HCT116 (cell line): Measurements from ENCODE around the gene MT1G. TPM values are rescaled to one million over a fixed set of nuclear protein-coding genes. Genes with fewer than 3 reads are reported as not detected.

Experiments used
- ATAC-seq: fragments of 200-7000 bp; cut with Tn5 transposase; 2 replicates; pipeline ENCODE4 v1.9.1; 2020; ENCODE audit warnings: mild to moderate bottlenecking, moderate library complexity
- BruUV-seq: library from RNA; stranded (reverse); fragments of 400-500 nt; replicated peaks from 2 replicates; lab custom pipeline; 2021; lab: Mats Ljungman, UMichigan
- CTCF ChIA-PET: fragments of 300-600 bp; sonication (Branson Sonifier 250); formaldehyde crosslinking; loops from one replicate; lab custom pipeline; 2021; ENCODE audit warnings: antibody characterized with exemption; lab: Charles Lee
- POLR2A ChIA-PET: fragments of 300-600, 350-600 bp; sonication (Branson Sonifier 250); formaldehyde crosslinking; loops from one replicate; lab custom pipeline; 2021; ENCODE audit warnings: antibody characterized with exemption; lab: Charles Lee
- RAD21 ChIA-PET, 2 experiments: fragments of 300-600 bp; sonication (Branson Sonifier 250); formaldehyde crosslinking; loops; one replicate each; lab custom pipeline; 2023; ENCODE audit warnings: low total read pairs in 2 of 2; ENCODE audit not compliant: uncharacterized antibody in 2 of 2, unreplicated experiment in 2 of 2, low non-redundant PET in 1 of 2; lab: Charles Lee
- DNase-seq: peaks from one replicate; pipeline ENCODE4 v3.0.0-alpha.2; 2010; ENCODE audit warnings: low read depth, low spot score
- H2AFZ ChIP-seq: fragments of 200-600 bp; shearing (Covaris generic), sonication (generic); 2 replicates; pipeline ENCODE4 v1.6.1; 2017; ENCODE audit warnings: low read depth, mixed run types, mixed read lengths, antibody characterized with exemption, low read length; ENCODE audit not compliant: poor library complexity, severe bottlenecking
- H3K27ac ChIP-seq: 2 replicates; pipeline ENCODE4 v1.5.1; 2012; ENCODE audit warnings: low read depth, low read length
- H3K27me3 ChIP-seq: fragments of 200-600 bp; sonication (generic); 2 replicates; pipeline ENCODE4 v1.6.1; 2016; ENCODE audit warnings: mixed run types, low read length, mixed read lengths; ENCODE audit not compliant: insufficient read depth
- H3K36me3 ChIP-seq, 2 experiments: fragments of 200-500 bp in 1 of 2; fragments of 200-600 bp in 1 of 2; sonication (Bioruptor generic) in 1 of 2; sonication (generic) in 1 of 2; 2 replicates each; pipeline versions ENCODE4 v1.5.1 to v1.6.1; 2014 to 2016; ENCODE audit warnings: low read length in 2 of 2, inconsistent platforms in 1 of 2, mixed read lengths in 1 of 2, mixed run types in 1 of 2; ENCODE audit not compliant: insufficient read depth in 2 of 2, control insufficient read depth in 1 of 2
- H3K4me1 ChIP-seq, 2 experiments: fragments of 200-600 bp in 1 of 2; sonication (generic) in 1 of 2; 2 replicates each; pipeline versions ENCODE4 v1.5.1 to v1.6.1; 2012 to 2017; ENCODE audit warnings: low read length in 2 of 2, inconsistent platforms in 1 of 2, mild to moderate bottlenecking in 1 of 2, mixed read lengths in 1 of 2, mixed run types in 1 of 2, moderate library complexity in 1 of 2; ENCODE audit not compliant: insufficient read depth in 2 of 2, control insufficient read depth in 1 of 2
- H3K4me2 ChIP-seq: fragments of 200-600 bp; sonication (generic); 2 replicates; pipeline ENCODE4 v1.6.1; 2017; ENCODE audit warnings: mixed run types, low read length, mixed read lengths
- H3K4me3 ChIP-seq, 2 experiments: fragments of 200-600 bp in 1 of 2; sonication (generic) in 1 of 2; replicated peaks in 1 of 2; 2 replicates each; pipeline ENCODE4 v1.5.1; 2011 to 2016; ENCODE audit warnings: low read length in 2 of 2, control low read depth in 1 of 2, low read depth in 1 of 2, mild to moderate bottlenecking in 1 of 2, mixed read lengths in 1 of 2, mixed run types in 1 of 2
- H3K79me2 ChIP-seq: fragments of 200-600 bp; sonication (generic); 2 replicates; pipeline ENCODE4 v1.6.1; 2017; ENCODE audit warnings: mild to moderate bottlenecking, mixed run types, low read length, moderate library complexity, mixed read lengths; ENCODE audit not compliant: insufficient read depth
- H3K9ac ChIP-seq: fragments of 200-600 bp; sonication (generic); 2 replicates; pipeline ENCODE4 v1.6.1; 2016; ENCODE audit warnings: low read length, mixed read lengths
- H3K9me2 ChIP-seq: fragments of 200-600 bp; sonication (generic), shearing (Covaris generic); 2 replicates; pipeline ENCODE4 v1.6.1; 2017; ENCODE audit warnings: mixed run types, mild to moderate bottlenecking, moderate library complexity; ENCODE audit not compliant: insufficient read depth
- H3K9me3 ChIP-seq, 2 experiments: fragments of 200-500 bp in 1 of 2; fragments of 200-600 bp in 1 of 2; sonication (Bioruptor generic) in 1 of 2; sonication (generic) in 1 of 2; 2 replicates each; pipeline ENCODE4 v1.6.1; 2014 to 2017; ENCODE audit warnings: low read length in 2 of 2, mixed read lengths in 2 of 2, inconsistent platforms in 1 of 2, low read depth in 1 of 2, mild to moderate bottlenecking in 1 of 2, mixed run types in 1 of 2, moderate library complexity in 1 of 2; ENCODE audit not compliant: control insufficient read depth in 1 of 2, insufficient read depth in 1 of 2
- H4K20me1 ChIP-seq: fragments of 200-600 bp; sonication (generic), shearing (Covaris generic); 2 replicates; pipeline ENCODE4 v1.6.1; 2017; ENCODE audit warnings: mixed run types, mild to moderate bottlenecking, moderate library complexity; ENCODE audit not compliant: insufficient read depth
- CBX3 ChIP-seq: IDR thresholded peaks from 2 replicates; pipeline ENCODE4 v1.6.1; 2012; ENCODE audit warnings: low read depth
- EZH2phosphoT487 ChIP-seq: fragments of 200-600 bp; IDR thresholded peaks from 2 replicates; pipeline ENCODE4 v1.6.1; 2018; ENCODE audit warnings: antibody characterized with exemption, borderline replicate concordance
- SIN3A ChIP-seq: IDR thresholded peaks from 2 replicates; pipeline ENCODE4 v1.6.1; 2012; ENCODE audit warnings: low read depth
- ZFX ChIP-seq: fragments of 450-650 bp; IDR thresholded peaks from 2 replicates; pipeline ENCODE4 v1.6.1; 2017
- intact Hi-C: fragments of 100-400 bp; cut with micrococcal nuclease; formaldehyde crosslinking; loops from 2 replicates; pipeline ENCODE4 v1.10.0; 2022
- total RNA-seq: library from RNA; stranded (reverse); gene quantifications from one replicate; pipeline ENCODE4 v1.2.1, GENCODE V29; 2021; ENCODE audit not compliant: unreplicated experiment
- TF ChIP-seq, protein P1 (sequence below): IDR thresholded peaks from 2 replicates; pipeline ENCODE4 v1.6.1; 2012
- TF ChIP-seq, protein P2 (sequence below): IDR thresholded peaks from 2 replicates; pipeline ENCODE4 v1.6.1; 2012; ENCODE audit warnings: low read depth

Gene MT1G
- total RNA-seq, 1 experiment from 2014 or later, result 1.2 TPM

DNA sequence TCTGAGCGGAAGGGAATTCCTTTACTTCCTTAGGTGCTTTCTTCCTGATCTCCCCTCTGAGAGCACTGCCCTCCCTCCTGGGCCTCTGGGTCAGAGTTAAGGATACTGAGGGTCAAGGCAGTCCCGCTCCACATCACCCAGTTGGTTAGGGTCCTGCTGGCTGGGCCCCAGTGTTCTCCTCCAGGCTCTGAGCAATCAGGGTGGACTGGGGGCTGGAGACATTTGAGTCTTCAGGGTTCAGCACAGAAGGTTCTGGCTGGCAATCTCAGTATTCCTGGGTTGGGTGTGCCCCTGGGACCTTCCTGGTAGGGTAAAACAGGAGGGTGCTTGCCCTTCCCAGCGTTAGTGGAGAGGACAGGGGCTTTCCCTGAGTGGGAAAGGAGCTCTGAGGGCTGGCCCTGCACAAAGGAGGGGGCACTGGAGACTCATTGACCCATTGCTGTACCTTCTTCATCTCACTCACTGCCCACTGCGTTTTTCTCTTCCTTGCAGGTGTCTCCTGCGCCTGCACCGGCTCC, 35.0 kb downstream of the MT1G start:
- H3K36me3 ChIP-seq, result no peaks in the 10 kb centered on the region
- POLR2A ChIA-PET, result interaction anchor here (1.0 kb wide), 1 partner anchor 7 kb away, joined by 3 read pairs; the partner anchor contains the start of gene MT1E
- no peaks in the 10 kb centered on the region for H3K79me2 ChIP-seq
- intact Hi-C loops, result no loop called here
- H3K27me3 ChIP-seq, result no peaks in the 10 kb centered on the region
- H3K9me3 ChIP-seq, result no peaks in the 10 kb centered on the region
- H3K4me1 ChIP-seq, result peaks cover 3 to 19% of the 10 kb centered on the region in 2 experiments; a peak in 3 of 4 replicates
- no peak overlapping the region for H3K4me2 ChIP-seq
- RAD21 ChIA-PET, result no interaction called here
- TF ChIP-seq, protein P1, sequence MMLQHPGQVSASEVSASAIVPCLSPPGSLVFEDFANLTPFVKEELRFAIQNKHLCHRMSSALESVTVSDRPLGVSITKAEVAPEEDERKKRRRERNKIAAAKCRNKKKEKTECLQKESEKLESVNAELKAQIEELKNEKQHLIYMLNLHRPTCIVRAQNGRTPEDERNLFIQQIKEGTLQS, result no peak
- TF ChIP-seq SIN3A (no peak), ZFX (no peak), CBX3 (no peak), EZH2phosphoT487 (no peak)
- TF ChIP-seq, protein P2, sequence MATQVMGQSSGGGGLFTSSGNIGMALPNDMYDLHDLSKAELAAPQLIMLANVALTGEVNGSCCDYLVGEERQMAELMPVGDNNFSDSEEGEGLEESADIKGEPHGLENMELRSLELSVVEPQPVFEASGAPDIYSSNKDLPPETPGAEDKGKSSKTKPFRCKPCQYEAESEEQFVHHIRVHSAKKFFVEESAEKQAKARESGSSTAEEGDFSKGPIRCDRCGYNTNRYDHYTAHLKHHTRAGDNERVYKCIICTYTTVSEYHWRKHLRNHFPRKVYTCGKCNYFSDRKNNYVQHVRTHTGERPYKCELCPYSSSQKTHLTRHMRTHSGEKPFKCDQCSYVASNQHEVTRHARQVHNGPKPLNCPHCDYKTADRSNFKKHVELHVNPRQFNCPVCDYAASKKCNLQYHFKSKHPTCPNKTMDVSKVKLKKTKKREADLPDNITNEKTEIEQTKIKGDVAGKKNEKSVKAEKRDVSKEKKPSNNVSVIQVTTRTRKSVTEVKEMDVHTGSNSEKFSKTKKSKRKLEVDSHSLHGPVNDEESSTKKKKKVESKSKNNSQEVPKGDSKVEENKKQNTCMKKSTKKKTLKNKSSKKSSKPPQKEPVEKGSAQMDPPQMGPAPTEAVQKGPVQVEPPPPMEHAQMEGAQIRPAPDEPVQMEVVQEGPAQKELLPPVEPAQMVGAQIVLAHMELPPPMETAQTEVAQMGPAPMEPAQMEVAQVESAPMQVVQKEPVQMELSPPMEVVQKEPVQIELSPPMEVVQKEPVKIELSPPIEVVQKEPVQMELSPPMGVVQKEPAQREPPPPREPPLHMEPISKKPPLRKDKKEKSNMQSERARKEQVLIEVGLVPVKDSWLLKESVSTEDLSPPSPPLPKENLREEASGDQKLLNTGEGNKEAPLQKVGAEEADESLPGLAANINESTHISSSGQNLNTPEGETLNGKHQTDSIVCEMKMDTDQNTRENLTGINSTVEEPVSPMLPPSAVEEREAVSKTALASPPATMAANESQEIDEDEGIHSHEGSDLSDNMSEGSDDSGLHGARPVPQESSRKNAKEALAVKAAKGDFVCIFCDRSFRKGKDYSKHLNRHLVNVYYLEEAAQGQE, result no peak
- TF ChIP-seq, all 23 proteins: peak for 0
- no peak overlapping the region for H3K27ac ChIP-seq
- no peak overlapping the region for H2AFZ ChIP-seq
- BruUV-seq, result no TSS peak
- DNase-seq (no peak), ATAC-seq (no peak)
- no peak overlapping the region for H3K9ac ChIP-seq
- H4K20me1 ChIP-seq, result no peaks in the 10 kb centered on the region
- CTCF ChIA-PET, result no interaction called here
- no peaks in the 10 kb centered on the region for H3K9me2 ChIP-seq
- H3K4me3 ChIP-seq, result no peak overlapping the region
